Pancreas (tissue), 10 donors: ENCODE results near the gene TEX35. TPM values are rescaled to one million over a fixed set of nuclear protein-coding genes. Genes with fewer than 3 reads are reported as not detected.

Experiments
- ATAC-seq, 4 donors: fragments of 200-7000 bp; cut with Tn5 transposase; one replicate each; pipeline versions ENCODE4 v1.8.0 to v1.9.1; 2020; ENCODE audit warnings: mild to moderate bottlenecking in 4 of 4, moderate library complexity in 4 of 4
- DNase-seq, 6 donors: peaks; one replicate each; pipeline ENCODE4 v3.0.0-alpha.2; 2020
- FAIRE-seq: peaks from 2 replicates; lab custom pipeline; 2012; peaks lifted over from hg19 to GRCh38; lab: Jason Lieb, UNC
- H3K27ac ChIP-seq, 4 donors: fragments of 200-600 bp; sonication (generic); 1 replicate in 3 of 4; 2 replicates in 1 of 4; pipeline versions ENCODE4 v1.5.0 to v1.8.0; 2020
- H3K27me3 ChIP-seq, 4 donors: fragments of 200-600 bp; one replicate each; pipeline ENCODE4 v1.8.0; 2021
- H3K36me3 ChIP-seq, 3 donors: fragments of 200-600 bp; sonication (generic) in 1 of 3; one replicate each; pipeline versions ENCODE4 v1.5.0 to v1.8.0; 2020 to 2021
- H3K4me1 ChIP-seq, 3 donors: fragments of 200-600 bp; one replicate each; pipeline ENCODE4 v1.8.0; 2021
- H3K4me3 ChIP-seq, 4 donors: fragments of 200-600 bp; sonication (generic) in 2 of 4; one replicate each; pipeline versions ENCODE4 v1.5.0 to v1.8.0; 2020 to 2021
- H3K9me3 ChIP-seq, 4 donors: fragments of 200-600 bp; one replicate each; pipeline ENCODE4 v1.8.0; 2021
- CTCF ChIP-seq, 4 donors: fragments of 200-600 bp; sonication (generic) in 3 of 4; IDR thresholded peaks; one replicate each; pipeline versions ENCODE4 v1.5.0 to v1.8.0; 2021; ENCODE audit warnings: antibody characterized with exemption in 4 of 4
- WGBS, 2 donors: extraction: QIAGEN DNeasy Blood & Tissue Kit; methylation state at CpG; one replicate each; pipeline ENCODE4 v1.1.7; 2013; 5-methylcytosine and 5-hydroxymethylcytosine counted together
- intact Hi-C, 3 donors: fragments of 100-400 bp; cut with DNase I; formaldehyde crosslinking; loops; one replicate each; pipeline versions ENCODE4 v1.11.1 to v1.14.2; 2022
- polyA plus RNA-seq, 2 donors: library from polyadenylated mRNA; stranded (reverse); fragments of 200-250 nt; gene quantifications; one replicate each; pipeline ENCODE4 v1.2.3, GENCODE V29; 2013
- total RNA-seq, 6 donors: library from RNA; stranded (reverse); fragmentation: NEBNext Ultra II Directional in 4 of 6; extraction: Animal tissue kit (Norgen Biotek cat#: 25700) in 4 of 6; gene quantifications; one replicate each; pipeline versions ENCODE4 v1.2.1 to v1.2.4, GENCODE V29; 2021 to 2023
- donor health status: healthy with polysubstance abuse.
- donor health status: DM: no; HTN: no; CAD: no; lungs with moderate emphysema.
- donor health status: DM: no; HTN: no; CAD: no.
- donor health status: control.
- donor health status: control.
- donor health status: Bipolar disorder and iron deficiency.
- donor health status: DM: yes; HTN: yes; CAD: no.
- donor health status: DM: no; HTN: no; CAD: no.
- donor health status: DM: no; HTN: no; CAD: no.
- donor health status: DM: yes; HTN: yes; CAD: no.

The TEX35 gene
- total RNA-seq (not detected), polyA plus RNA-seq (not detected)

GRCh38 chr1:178512566-178513277 is at the start of gene TEX35:
Gene TEX35 (plus strand): TSS chr1:178513109. CDS start chr1:178513189, 80 bp downstream.
- 90 to 93% methylated on average over 19 of the region's 19 CpGs for WGBS, 2 donors
- Histone ChIP-seq H3K4me1 (no peaks in the 10 kb centered on the region), H3K9me3 (no peaks in the 10 kb centered on the region), H3K36me3 (no peaks in the 10 kb centered on the region), H3K4me3 (no peak within 1 kb of the TSS), H3K27me3 (no peaks in the 10 kb centered on the region), H3K27ac (no peak within 1 kb of the TSS)
- TF ChIP-seq CTCF (IDR thresholded peaks at IDR 0.05), result no peak
- FAIRE-seq (no peak), ATAC-seq (no peak), DNase-seq (no peak)
- intact Hi-C loops, result no loop called here

- Histone ChIP-seq H3K4me1 (no peaks in the 10 kb centered on the region), H3K27me3 (no peaks in the 10 kb centered on the region), H3K4me3 (no peak overlapping the region), H3K9me3 (no peaks in the 10 kb centered on the region), H3K27ac (no peak overlapping the region), H3K36me3 (no peaks in the 10 kb centered on the region)
- no peak for TF ChIP-seq CTCF (IDR thresholded peaks at IDR 0.05)
- ATAC-seq, result no peak
- FAIRE-seq, result no peak
- intact Hi-C loops, result no loop called here
- whole genome bisulfite sequencing, 2 donors, result 86 to 88% methylated on average over 1 of the region's 1 CpG
- no peak for DNase-seq
These were observed 48.8 kb upstream of the TEX35 start for GRCh38 chr1:178464141-178464540.

GRCh38 chr1:178464566-178464965 is 48.3 kb upstream of the TEX35 start:
- no peak for TF ChIP-seq CTCF (IDR thresholded peaks at IDR 0.05)
- no peaks in the 10 kb centered on the region for H3K4me1 ChIP-seq
- no peaks in the 10 kb centered on the region for H3K27me3 ChIP-seq
- no peak overlapping the region for H3K4me3 ChIP-seq
- no peak overlapping the region for H3K27ac ChIP-seq
- DNase-seq (no peak), ATAC-seq (no peak), FAIRE-seq (peak; percentile 57)
- intact Hi-C loops, result no loop called here
- H3K36me3 ChIP-seq, result no peaks in the 10 kb centered on the region
- H3K9me3 ChIP-seq, result no peaks in the 10 kb centered on the region

- intact Hi-C loops, result no loop called here
These were observed 47.9 kb upstream of the TEX35 start for GRCh38 chr1:178465011-178465410.

More at GRCh38 chr1:178465011-178465410, 47.9 kb upstream of the TEX35 start:
- ATAC-seq (no peak), FAIRE-seq (no peak), DNase-seq (no peak)
- Histone ChIP-seq H3K9me3 (no peaks in the 10 kb centered on the region), H3K36me3 (no peaks in the 10 kb centered on the region), H3K4me1 (no peaks in the 10 kb centered on the region), H3K27ac (no peak overlapping the region), H3K27me3 (no peaks in the 10 kb centered on the region), H3K4me3 (no peak overlapping the region)
- TF ChIP-seq CTCF (IDR thresholded peaks at IDR 0.05), result no peak
